HG03064 (cell line): Measurements from ENCODE around the gene NBEA.
"Not testable (repeated sequence)": the region's sequence is repeated elsewhere in the genome, so short reads cannot be mapped to it uniquely, and the experiment has no call there.

Experiments
- ATAC-seq: cut with Tn5 transposase; IDR thresholded peaks from one replicate; pipeline ENCODE4 v1.9.1; 2021; ENCODE audit warnings: low read depth; ENCODE audit not compliant: unreplicated experiment

NBEA gene

GRCh38 chr13:34941835-34942731, at the start of gene NBEA:
TSS of gene NBEA (plus strand) at chr13:34942270. CDS start at chr13:34942821, 551 bp downstream.
- ATAC-seq = peak; percentile 64

- ATAC-seq = no peak
These were observed 47.3 kb upstream of the NBEA start for GRCh38 chr13:34894756-34895155.

GRCh38 chr13:34897220-34897619, 44.9 kb upstream of the NBEA start:
- no peak for ATAC-seq

DNA sequence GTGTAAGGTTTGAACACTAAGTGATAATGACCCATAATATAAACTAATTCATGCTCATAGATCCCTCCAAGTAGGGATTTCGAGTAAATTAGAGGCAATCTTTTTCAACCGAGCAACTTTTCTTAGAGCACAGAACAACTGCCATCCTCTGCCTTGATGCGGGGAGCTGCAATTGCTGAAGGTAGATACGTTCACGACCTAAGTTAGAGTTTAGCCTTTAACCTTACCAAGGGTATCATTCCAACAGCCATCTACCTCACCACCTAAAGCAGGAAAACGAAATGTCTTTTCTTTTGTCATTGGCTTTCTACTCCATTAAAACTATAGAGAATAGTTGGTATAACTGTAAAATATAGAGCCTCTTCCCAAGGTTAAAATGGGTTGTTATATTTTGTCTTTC, 42.2 kb upstream of the NBEA start:
- no peak for ATAC-seq

DNA sequence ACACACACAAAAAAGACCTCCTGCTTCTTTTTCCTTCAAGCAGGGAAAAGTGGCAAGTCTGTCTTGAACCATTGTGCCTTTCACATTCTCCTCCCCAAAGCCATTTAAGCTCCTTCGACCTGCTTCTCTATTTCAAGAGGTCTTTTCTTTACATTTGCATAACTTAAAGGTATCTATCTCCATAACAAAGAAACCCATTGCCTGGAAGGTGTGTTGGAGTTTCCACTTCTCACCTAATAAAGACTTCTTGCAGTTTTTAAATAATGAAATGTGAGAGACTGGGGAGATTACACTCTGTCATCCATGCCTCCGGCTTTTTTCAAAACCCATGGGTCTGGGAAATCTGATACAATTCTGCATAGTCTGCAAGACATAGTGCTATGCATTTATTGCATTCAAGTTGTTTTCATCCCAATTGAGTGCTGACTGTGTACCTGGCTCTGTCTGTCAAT, 41.8 kb upstream of the NBEA start:
- ATAC-seq = no peak

GRCh38 chr13:34901572-34901971, 40.5 kb upstream of the NBEA start:
- ATAC-seq = no peak

DNA sequence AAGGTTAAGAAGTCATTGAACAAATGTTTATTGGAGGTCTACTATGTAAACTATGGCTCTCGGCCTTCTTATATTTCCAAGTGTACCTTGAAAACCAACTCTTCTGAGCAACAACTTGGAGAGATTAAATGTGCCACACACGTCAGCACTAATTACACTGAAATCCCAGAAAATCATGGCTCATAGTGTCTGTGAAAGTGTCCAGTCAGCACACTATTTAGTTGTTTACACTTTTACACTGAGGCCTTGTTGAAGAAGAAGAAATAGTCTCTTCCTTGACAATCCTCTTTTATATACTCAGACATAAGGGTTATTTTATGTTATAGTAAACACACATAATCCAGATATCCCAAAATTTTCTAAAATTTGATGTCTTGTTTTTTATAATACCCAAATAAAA, 30.9 kb upstream of the NBEA start:
- ATAC-seq = no peak

GRCh38 chr13:34913040-34913439, 29.0 kb upstream of the NBEA start:
- no peak for ATAC-seq

- ATAC-seq = no peak
These were observed 27.7 kb upstream of the NBEA start for GRCh38 chr13:34914416-34914815.

DNA sequence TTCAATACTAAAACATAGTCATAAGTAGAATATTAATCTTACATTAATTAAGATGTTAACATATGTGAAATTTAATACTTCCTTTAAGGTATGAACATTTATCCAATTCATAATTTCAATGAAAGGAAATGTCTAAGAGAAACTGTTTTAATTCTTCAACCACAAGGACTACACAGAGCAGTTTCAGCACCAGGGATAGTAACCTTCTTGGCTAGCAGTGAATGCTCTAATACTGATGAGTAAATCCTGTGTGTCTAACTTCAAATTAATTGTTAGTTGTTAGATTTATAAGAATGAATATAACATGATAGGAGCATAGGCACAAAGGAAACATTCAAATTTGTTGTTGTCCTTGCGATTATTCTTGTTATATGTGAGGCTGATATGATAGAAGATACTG, 15.6 kb upstream of the NBEA start:
- no peak for ATAC-seq

DNA sequence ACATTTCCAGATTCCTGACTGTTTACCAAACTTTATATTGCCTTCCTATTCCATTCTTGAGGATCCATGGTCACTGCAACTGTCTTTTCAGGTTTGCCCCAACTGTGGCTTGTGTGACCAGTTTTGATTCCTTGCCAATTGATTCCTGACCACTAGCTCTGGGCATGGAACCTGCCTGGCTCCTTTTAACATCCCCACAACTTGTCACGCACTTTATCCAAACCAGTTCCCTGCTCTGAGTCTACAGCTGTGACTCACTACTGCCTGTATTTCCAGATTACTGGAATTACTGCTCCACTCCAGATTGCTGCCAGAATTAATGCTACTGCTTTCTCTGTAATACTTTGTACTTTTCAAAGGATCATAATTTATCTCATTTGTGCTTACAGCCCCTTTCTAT, 13.4 kb upstream of the NBEA start:
- ATAC-seq = not testable (repeated sequence)

DNA sequence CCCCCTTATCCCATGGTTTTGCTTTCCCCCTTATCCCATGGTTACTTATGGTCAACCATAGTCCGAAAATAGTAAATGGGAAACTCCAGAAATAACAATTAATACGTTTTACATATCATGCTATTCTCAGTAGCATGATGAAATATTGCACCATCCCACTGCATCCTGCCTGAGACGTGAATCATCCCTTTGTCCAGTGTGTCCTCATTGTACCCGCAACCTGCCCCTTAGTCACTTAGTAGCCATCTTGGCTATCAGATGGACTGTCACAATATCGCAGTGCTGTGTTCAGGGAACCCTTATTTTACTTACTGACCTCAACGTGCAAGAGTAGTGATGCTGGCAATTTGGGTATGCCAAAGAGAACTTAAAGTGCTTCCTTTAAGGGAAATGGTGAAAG, 10.5 kb upstream of the NBEA start:
- ATAC-seq = no peak

GRCh38 chr13:34933349-34933748, 8.7 kb upstream of the NBEA start:
- ATAC-seq = no peak

- ATAC-seq = no peak
These were observed 8.3 kb upstream of the NBEA start for GRCh38 chr13:34933786-34934185.

GRCh38 chr13:34935841-34936240, 6.2 kb upstream of the NBEA start:
- no peak for ATAC-seq

DNA sequence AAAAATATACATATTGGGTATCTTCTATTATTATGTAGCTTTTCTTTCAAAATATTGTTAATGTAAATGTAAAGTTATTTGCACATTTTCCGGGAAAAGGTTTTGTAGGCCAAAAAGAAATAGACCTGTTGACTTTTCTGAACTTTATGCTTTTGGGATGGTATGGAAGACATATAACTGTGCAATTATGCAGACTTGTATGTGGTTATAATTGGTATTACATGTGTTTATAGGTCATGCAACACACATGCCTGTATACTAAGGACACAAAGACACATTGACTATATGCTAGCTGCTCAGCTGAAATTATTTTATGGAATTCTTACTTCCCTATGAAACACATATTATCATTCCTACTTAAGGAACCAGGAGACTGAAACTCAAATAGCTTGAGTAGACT, 2.3 kb upstream of the NBEA start:
- no peak for ATAC-seq

GRCh38 chr13:34941436-34941834, 635 bp upstream of the NBEA start:
- ATAC-seq = no peak

DNA sequence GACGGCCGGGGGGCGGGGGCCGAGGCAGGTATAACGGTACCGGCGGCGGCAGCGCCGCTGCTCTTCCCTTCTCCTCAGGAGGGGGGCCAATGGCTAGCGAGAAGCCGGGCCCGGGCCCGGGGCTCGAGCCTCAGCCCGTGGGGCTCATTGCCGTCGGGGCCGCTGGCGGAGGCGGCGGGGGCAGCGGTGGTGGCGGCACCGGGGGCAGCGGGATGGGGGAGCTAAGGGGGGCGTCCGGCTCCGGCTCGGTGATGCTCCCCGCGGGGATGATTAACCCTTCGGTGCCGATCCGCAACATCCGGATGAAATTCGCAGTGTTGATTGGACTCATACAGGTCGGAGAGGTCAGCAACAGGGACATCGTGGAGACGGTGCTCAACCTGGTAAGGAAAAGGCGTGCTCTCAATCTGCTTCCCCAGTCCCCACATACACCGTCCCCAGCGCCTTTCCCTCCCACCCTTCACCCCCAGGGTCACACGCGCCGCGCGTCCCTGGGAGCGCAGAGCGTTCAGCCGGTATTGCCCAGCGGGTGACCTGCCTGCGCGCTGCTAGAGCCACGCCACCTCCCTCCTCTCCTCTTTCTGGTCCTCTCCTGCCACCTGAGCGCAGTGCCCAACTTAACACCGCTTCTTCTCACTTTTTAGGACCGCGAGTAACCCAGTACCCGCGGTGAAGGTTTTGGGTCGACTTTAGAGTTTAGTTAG, 814 bp downstream of the NBEA start:
- ATAC-seq = peak; percentile 14

GRCh38 chr13:34943436-34944273, 1.6 kb downstream of the NBEA start:
- ATAC-seq = no peak

- no peak for ATAC-seq
These were observed 2.2 kb downstream of the NBEA start for GRCh38 chr13:34944274-34944634.

DNA sequence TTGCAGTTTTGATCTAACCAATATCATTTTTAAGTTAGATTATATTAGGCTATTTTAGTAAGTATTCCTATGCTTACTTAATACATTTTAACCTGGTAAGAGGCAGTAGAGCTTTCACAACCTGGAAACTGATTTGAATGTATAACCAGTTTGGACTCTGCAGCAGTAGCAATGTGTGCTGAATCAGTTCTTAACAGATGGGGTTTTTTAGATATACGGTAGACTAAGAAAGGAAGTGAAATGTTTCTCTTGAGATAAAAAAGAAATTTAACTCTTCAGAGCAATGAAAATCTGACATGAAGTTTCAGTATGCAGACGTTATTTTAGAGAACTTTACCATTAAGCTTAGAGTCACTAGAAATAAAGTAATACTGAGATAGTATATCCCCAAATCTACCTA, 2.7 kb downstream of the NBEA start:
- no peak for ATAC-seq
